WI38 (cell line): ENCODE results near the gene SLC39A5.
"Not testable (repeated sequence)": the region's sequence is repeated elsewhere in the genome, so short reads cannot be mapped to it uniquely, and the experiment has no call there.

ENCODE experiments used
- H3K4me3 ChIP-seq: 2 replicates; pipeline ENCODE4 v1.5.1; 2011; ENCODE audit warnings: low read depth, mild to moderate bottlenecking, control low read depth, low read length
- CTCF ChIP-seq: IDR thresholded peaks from 2 replicates; pipeline ENCODE4 v1.5.1; 2012; ENCODE audit warnings: low read depth, mild to moderate bottlenecking, control low read depth, low read length

SLC39A5 gene

GRCh38 chr12:56267443-56268071 is 37.7 kb downstream of the SLC39A5 start:
- no peak for TF ChIP-seq CTCF
- peak overlapping the region; percentile 74 for H3K4me3 ChIP-seq

DNA sequence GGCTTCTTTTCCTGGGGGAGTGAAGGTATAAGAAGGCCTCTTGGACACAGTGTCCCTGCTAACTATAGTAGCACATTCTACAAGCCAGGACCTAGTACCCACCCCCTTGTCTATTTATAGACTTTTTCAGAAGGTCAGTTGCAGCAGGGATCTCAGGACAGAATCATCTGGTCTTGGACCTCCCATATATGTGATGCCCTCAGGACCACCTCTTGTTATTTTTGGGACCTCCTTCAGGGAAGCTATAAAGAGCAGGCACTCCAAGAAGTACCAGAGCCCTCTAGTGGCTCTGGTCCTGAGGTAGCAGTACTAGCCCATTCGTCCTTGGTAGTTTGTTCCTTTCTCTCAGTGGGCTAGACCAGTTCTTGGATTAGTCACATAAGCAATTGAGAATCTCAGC is 41.2 kb downstream of the SLC39A5 start:
- TF ChIP-seq CTCF, result peak; percentile 20; the same call in 1 of the 2 replicates
- no peak overlapping the region for H3K4me3 ChIP-seq

DNA sequence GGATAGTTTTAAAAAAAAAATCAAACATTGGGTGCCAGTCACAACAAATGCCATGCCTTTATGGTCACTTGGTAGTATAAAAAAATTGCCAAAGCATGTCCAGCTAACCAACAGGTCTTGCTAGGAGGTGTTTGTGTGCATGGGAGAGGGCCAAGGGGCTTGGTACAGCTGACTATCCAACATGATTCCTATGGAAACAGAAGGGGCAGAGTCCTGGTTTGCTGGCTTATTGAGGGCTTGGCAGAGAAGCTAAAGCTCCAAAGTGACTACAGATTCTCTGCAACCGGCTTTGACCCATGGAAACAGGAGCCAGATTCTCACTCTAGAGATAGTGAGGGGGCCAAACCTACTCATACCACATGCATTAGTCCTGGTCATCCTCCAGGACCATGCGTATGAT is 42.6 kb downstream of the SLC39A5 start:
- H3K4me3 ChIP-seq, result not testable (repeated sequence)

DNA sequence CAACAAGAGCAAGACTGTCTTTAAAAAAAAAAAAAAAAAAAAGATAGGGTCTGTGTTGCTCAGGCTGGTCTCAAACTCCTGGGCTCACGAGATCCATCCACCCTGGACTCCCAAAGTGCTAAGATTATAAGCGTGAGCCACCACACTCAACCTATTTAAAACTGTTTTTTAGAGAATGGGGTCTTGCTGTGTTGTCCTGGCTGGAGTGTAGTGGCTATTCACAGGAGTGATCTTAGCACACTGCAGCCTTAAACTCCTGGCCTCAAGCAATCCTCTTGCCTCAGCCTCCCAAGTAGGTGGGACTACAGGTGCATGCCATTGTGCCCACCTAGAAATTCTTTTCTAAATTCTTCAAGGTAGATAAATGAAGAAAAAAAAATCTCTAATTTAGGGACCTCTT is 44.4 kb downstream of the SLC39A5 start:
- no peak for TF ChIP-seq CTCF
- no peak overlapping the region for H3K4me3 ChIP-seq

- no peak overlapping the region for H3K4me3 ChIP-seq
- no peak for TF ChIP-seq CTCF
Measured at GRCh38 chr12:56278905-56279304, 49.1 kb downstream of the SLC39A5 start.

DNA sequence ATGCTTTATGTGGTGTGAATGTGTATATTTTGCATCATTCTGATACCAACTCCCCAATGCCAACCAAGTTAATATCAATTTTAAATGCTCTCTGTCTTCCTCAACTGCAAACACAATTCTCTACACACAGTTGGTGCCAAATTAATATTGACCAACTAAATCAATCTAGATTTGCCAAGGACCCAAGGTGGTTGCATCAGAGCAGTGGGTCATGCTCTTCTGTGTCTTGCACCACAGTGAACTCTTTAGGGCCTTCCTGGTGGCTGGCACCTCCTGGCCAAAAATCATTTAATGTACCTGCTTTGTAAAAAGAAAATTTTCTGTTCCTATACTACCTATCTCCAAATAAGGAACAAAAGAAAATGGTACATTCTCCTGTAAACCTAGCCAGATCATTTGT is 51.0 kb downstream of the SLC39A5 start:
- TF ChIP-seq CTCF, result no peak
- H3K4me3 ChIP-seq, result no peak overlapping the region

- no peak for TF ChIP-seq CTCF
- no peak overlapping the region for H3K4me3 ChIP-seq
Measured at GRCh38 chr12:56282030-56282429, 52.2 kb downstream of the SLC39A5 start.

DNA sequence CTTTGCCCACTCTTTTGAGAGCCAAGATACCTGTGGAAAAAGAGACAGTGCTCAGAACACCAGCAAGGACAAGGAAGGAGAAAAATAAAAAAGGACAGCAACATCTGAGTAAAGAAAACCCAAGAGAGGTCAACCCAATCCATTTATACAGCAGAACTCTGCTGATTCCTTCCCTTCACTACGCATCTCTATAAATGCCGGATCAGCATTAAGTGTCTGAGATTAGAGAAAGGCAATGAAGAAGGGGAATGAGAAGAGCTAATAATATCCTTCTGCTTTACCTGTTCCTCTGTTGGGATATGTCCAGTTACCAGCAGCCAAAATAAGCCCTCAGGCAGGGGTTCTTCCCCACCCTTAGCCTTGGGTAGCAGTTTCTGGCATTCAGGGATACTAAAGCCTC is 52.7 kb downstream of the SLC39A5 start:
- no peak overlapping the region for H3K4me3 ChIP-seq
- no peak for TF ChIP-seq CTCF

DNA sequence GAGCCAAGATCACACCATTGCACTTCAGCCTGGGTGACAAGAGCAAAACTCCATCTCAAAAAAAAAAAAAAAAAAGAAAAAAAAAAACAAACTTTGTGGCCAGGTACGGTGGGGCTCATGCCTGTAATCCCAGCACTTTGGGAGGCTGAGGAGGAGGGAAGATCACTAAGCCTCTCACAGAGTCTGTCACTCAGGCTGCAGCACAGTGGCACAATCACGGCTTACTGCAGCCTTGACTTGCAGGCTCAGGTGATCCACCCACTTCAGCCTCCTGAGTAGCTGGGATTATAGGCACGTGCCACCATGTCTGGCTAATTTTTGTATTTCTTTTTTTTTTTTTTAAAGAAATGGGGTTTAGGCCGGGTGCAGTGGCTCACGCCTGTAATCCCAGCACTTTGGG is 54.4 kb downstream of the SLC39A5 start:
- not testable (repeated sequence) for H3K4me3 ChIP-seq
